HG03354 (cell line): Measurements from ENCODE around the gene HPN.
"Not testable (repeated sequence)": the region's sequence is repeated elsewhere in the genome, so short reads cannot be mapped to it uniquely, and the experiment has no call there.

Source experiments
- ATAC-seq: cut with Tn5 transposase; IDR thresholded peaks from one replicate; pipeline ENCODE4 v1.9.1; 2021; ENCODE audit warnings: mild to moderate bottlenecking; ENCODE audit not compliant: unreplicated experiment, poor library complexity, severe bottlenecking

HPN gene

GRCh38 chr19:35039881-35040825 lies 1.4 kb upstream of the HPN start:
- no peak for ATAC-seq

DNA sequence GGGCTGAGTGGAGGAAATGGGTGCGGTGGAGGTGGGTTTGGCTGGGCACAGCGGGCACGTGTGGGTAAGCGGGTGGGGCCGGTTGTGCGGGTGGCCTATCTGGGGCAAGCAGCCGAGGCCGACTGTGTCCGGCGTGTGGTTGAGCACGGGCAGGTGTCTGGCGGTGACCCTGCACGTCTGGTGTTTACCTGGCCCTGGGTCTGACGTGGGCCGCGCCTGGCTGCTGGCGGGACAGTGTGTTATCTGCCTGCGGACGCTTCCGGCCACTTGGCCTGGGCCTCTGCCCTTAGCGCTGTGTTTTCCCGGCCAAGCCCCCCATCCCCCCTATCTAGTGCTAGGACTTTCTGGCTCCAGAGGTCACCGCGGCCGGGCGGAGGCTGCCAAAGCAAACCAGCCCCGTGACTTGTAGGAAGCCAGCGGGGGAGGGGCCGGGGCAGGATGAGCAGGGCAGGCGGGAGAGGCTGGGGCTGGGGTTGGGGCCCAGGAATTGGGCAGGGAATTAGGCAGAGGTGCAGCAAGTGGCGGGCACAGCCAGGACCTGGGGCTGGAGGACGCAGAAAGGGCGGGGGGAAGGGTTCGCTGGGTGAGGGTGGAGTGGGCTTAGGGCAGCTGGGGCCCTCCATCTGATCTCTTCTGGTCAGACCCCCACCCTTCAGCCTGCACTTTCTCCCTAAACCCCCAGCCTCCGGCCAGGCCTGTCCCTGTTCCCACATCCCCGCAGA lies 534 bp upstream of the HPN start:
- ATAC-seq: no peak

DNA sequence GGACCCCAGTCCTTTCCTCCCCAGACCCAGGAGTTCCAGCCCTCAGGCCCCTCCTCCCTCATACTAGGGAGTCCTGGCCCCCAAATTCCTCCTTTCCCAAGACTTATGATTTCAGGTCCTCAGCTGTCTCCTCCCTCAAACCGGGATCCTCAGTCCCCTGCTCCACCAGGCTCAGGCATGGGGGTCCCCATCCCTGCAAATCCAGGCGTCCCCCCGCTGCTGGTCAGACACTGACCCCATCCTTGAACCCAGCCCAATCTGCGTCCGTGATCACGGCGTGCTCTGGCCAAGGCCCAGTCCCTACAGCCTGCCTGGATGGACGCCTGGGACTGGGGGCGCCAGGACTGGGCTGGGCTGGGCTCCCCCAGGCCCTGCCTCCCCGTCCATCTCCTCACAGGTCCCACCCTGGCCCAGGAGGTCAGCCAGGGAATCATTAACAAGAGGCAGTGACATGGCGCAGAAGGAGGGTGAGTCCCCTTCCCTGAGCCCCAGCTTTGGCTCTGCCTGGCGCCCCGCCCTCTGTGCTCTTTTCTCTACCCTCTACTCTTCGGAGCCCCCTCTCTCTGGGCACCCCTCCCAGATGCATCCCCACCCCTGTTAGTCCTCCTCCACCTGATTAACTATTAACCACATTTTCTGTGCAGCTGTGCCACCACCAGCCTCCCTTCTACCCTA lies 672 bp downstream of the HPN start:
- ATAC-seq: no peak

GRCh38 chr19:35042954-35043604 lies 1.6 kb downstream of the HPN start:
- no peak for ATAC-seq

DNA sequence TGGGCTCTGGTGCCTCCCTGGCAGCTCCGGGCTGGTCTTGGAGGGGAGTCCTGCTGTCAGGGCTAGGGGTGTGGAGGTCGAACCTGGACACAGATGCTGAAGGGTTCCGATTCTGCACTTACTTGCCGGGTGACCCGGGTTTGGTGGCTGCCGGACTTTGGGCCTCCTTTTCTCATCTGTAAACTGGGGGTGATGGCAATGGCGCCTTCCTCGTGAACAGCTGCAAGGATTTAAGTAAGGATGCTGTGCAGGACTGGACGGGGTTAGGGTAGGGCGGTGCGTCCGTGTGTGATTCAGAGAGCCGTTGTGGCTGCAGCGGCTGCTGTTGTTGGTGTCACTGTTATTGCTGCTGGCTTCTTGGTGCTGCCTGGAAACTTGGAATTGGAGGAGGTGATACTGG lies 2.4 kb downstream of the HPN start:
- no peak for ATAC-seq

- no peak for ATAC-seq
These were observed 3.0 kb downstream of the HPN start for GRCh38 chr19:35044317-35045117.

DNA sequence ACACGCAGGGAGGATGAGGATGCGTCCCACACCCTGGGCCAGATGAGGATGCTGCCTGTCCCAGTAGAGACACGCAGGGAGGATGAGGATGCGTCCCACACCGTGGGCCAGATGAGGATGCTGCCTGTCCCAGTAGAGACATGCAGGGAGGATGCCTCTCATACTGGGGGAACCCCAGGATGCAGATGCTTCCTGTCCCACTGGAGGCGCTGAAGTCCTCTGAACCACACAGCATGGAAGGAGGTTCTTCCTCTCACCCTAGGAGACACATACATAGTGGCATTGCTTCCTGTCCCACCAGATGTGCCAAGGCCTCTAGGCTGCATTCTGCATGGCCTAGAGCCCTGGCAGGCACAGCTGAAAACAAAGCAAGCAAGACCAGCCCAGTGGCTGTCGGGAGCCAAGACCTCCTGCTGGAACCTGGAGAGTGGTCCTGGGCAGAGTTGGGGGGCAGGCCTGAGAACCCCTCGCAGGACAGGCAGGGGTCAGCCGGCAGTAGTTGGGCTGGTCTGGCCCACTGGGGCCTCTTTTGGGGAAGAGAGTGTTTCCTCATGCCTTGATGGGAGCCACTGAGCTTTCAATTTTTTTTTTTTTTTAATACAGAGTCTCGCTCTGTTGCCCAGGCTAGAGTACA lies 4.3 kb downstream of the HPN start:
- ATAC-seq: peak; percentile 83

DNA sequence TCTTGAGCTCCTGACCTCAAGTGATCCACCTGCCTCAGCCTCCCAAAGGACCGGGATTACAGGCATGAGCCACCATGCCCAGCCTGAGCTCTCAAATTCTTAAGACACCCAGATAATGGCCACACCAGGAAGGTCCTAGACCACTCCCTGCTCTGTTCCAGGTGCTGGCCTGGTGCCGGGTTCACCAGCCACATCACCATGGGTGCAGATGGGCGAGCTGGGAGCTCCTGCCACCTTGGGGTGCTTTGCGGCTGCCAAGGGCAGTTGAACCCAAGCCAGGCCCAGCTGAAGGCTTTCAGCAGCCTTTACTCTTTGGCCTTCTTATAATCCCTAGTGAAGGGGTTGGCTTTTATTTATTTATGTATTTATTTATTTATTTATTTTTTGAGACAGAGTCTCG lies 4.9 kb downstream of the HPN start:
- ATAC-seq: no peak

DNA sequence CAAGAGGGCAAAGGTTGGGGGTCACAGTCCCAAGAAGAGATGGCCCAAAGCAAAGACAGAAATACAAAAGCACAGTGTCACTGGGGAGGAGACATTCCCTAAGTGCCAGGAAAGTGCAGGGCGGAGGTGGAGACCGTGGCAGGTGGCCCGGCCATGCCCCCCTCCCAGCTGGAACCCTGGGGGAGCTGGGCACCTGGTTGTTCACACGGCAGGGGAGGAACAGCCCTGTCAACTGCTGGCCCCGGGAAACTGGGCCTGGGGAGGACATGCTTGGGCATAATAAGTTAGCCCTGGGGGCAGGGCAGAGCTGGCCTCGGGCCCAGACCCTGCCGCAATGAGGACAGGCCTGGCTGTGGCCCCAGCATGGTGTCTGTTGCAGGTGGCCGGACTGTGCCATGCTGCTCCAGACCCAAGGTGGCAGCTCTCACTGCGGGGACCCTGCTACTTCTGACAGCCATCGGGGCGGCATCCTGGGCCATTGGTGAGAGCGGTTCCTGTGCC lies 7.4 kb downstream of the HPN start:
- no peak for ATAC-seq

DNA sequence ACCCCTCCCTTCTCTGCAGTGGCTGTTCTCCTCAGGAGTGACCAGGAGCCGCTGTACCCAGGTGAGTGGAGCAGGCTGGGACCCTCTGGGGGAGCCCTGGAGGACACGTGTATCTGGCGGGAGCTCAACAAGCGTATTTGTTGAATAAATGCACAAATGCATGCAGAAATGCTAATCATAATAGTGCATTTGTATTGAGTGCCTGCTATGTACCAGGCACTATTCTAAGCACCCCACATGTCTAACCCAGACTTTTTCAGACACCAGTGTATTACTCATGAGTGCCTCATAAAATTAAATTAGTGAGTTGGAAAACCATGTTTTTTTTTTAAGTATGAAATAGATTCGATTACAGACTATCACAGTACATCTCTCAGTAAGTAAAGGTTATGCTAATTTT lies 7.9 kb downstream of the HPN start:
- no peak for ATAC-seq

DNA sequence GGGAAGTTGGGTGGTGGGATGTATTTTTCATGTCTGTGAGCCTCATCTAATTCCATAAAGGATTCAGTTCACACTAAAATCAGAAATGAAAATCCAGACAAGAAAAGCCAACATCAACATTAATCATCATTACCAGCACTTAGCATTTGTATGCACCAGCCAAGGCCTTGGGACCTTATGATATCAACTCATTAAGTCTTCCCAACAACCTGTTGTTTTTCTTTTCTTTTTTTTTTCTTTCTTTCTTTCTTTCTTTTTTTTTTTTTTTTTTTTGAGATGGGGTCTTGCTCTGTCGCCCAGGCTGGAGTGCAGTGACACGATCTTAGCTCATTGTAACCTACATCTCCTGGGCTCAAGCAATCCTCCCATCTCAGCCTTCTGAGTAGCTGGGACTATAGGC lies 9.1 kb downstream of the HPN start:
- not testable (repeated sequence) for ATAC-seq

GRCh38 chr19:35051268-35051667 lies 9.7 kb downstream of the HPN start:
- not testable (repeated sequence) for ATAC-seq

DNA sequence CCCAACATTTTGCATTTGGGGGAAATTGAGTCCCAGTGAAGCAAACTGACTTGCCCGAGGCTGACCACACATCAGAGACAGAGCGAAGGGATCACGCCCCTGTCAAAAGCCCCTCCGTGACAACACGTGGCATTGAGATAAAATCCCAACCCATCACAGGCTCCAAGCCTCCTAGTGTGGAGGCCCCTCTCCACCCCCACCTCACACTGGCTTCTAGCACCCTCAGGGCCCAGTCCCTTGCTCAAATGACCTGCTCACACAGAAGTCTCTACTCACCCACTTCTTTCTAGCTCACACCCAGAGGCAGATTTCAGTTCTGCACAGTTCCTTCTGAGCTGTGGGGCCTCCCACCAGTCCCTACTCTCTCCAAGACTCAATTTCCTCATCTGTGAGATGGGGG lies 10.3 kb downstream of the HPN start:
- no peak for ATAC-seq

DNA sequence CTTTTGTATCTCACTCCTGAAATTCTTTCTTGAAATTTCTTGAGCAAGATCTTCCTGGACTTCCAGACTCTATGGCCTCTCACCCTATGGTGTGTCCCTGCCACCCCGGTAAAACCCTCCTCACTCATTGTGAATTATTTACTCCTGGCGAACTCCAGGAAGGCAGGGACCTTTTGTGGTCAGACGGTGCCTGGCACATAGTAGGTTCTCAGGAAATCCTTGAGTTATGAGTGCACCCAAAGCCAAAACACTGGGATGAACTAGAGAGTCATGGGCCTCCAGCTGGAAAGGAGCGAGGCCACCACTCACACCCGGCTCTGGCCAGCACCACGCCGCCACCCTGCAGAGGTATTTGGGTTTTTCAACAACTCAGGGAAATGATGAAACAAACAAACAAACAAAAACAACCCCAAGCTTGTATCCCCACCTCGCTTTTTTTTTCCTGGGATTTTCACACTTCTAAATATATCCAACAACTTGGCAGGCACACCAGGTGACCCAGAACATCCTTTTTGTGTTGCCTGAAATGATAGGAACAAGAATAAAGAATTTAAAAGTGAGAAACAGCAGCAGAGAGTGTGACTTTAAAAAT lies 11.2 kb downstream of the HPN start:
- no peak for ATAC-seq

DNA sequence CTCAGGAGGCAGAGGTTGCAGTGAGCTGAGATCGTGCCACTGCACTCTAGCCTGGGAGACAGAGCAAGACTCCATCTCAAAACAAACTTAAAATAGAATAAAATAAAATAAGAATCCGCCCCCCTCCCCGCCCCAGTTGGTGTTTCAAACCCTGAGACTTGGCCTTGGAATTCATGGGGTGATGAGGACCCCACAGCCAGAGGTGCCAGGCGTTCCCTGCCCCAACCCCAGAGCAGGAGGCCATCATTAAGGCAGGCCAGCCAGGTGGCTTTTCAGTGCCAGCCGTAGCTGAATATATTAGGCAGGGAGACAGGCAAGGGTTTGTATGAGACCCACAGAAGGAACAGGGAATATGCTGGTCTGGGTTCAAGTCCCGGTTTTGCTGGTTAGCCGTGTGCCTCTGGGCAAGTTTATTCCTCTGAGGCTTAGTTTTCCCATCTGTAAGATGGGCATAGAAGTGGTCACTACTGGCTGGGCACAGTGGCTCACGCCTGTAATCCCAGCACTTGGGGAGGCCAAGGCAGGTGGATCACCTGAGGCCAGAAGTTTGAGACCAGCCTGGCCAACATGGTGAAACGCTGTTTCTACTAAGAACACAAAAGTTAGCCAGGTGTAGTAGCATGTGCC lies 12.3 kb downstream of the HPN start:
- no peak for ATAC-seq

DNA sequence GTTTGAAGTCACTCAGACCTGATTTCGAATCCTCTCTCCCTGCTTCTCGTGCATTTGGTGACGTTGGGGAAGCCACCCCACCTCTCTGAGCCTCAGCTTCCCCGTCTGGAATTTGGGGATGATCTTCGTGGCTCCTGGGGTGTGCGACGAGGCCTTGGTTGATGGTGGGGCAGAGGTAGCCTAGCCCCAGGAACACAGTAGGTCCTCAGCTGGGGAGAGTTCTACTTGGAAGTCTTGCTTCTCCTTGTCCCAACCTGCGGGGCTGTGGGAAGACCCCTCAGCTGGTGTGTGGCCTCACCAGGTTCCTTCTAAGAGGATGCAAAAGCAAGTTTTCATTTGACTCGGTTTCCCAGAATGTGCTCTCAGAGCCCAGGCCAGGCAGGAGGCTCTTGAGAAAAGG lies 13.1 kb downstream of the HPN start:
- ATAC-seq: no peak

GRCh38 chr19:35055715-35056179 lies 14.2 kb downstream of the HPN start:
- no peak for ATAC-seq
